Upper lobe of left lung (tissue), 4 donors: ENCODE measurements around the gene NDUFB2.

Source experiments
- CTCF ChIP-seq, 6 experiments: fragments of 450-650 bp in 4 of 6; fragments of 200-600 bp in 2 of 6; sonication (generic) in 2 of 6; IDR thresholded peaks; one replicate each; pipeline ENCODE4 v1.5.1; 2016 to 2019; ENCODE audit warnings: antibody characterized with exemption in 6 of 6
- POLR2A ChIP-seq, 4 donors: fragments of 450-650 bp; IDR thresholded peaks; one replicate each; pipeline ENCODE4 v1.5.1; 2016 to 2017; ENCODE audit warnings: antibody characterized with exemption in 4 of 4, mild to moderate bottlenecking in 2 of 4
- POLR2AphosphoS5 ChIP-seq, 2 donors: sonication (generic); formaldehyde crosslinking; IDR thresholded peaks; one replicate each; pipeline ENCODE4 v1.5.1; 2017; ENCODE audit warnings: antibody characterized with exemption in 2 of 2

GRCh38 chr7:140745266-140746058 lies 49.0 kb downstream of the NDUFB2 start:
- TF ChIP-seq POLR2AphosphoS5 (IDR thresholded peaks at IDR 0.05), result no peak
- TF ChIP-seq CTCF (IDR thresholded peaks at IDR 0.05), result no peak
- no peak for TF ChIP-seq POLR2A (IDR thresholded peaks at IDR 0.05)
